ENCODE results near the gene OLR1. TPM values are rescaled to one million over a fixed set of nuclear protein-coding genes. Genes with fewer than 3 reads are reported as not detected.
A peak's percentile ranks its signal among the peaks of the same experiment; 100 is the strongest.
"Not testable (repeated sequence)": the region's sequence is repeated elsewhere in the genome, so short reads cannot be mapped to it uniquely, and the experiment has no call there.

OLR1 gene
- total RNA-seq, 2 donors from 2014 or later: not detected

GRCh38 chr12:10194160-10194670, 22.3 kb upstream of the OLR1 start:
- ATAC-seq (no peak), DNase-seq (no peak)
- intact Hi-C loops (cut with DNase I, micrococcal nuclease): loop anchor here in 1 of 2 donors (5.0 kb wide), 1 partner anchor 42 kb away; no protein-coding TSS in a partner anchor

GRCh38 chr12:10191865-10192264, 19.9 kb upstream of the OLR1 start:
- DNase-seq (no peak), ATAC-seq (no peak)
- intact Hi-C loops (cut with DNase I, micrococcal nuclease): loop anchor here in 1 of 2 donors (5.0 kb wide), 1 partner anchor 40 kb away; no protein-coding TSS in a partner anchor

GRCh38 chr12:10190558-10191388, 18.8 kb upstream of the OLR1 start:
- DNase-seq: peak; percentile 33 to 62
- intact Hi-C loops (cut with DNase I, micrococcal nuclease): loop anchor here in 1 of 2 donors (5.0 kb wide), 1 partner anchor 38 kb away; no protein-coding TSS in a partner anchor
- ATAC-seq: peak; percentile 98

GRCh38 chr12:10189653-10190052, 17.7 kb upstream of the OLR1 start:
- intact Hi-C loops (cut with DNase I, micrococcal nuclease): loop anchor here in 1 of 2 donors (5.0 kb wide), 1 partner anchor 37 kb away; no protein-coding TSS in a partner anchor
- DNase-seq (no peak), ATAC-seq (no peak)

GRCh38 chr12:10186958-10187357, 15.0 kb upstream of the OLR1 start:
- DNase-seq; intact Hi-C loops (cut with DNase I, micrococcal nuclease); ATAC-seq: not testable (repeated sequence)

- no peak for ATAC-seq
- peak; percentile 19 to 39 for DNase-seq
- intact Hi-C loops (cut with DNase I, micrococcal nuclease): no loop called here
Measured at GRCh38 chr12:10186299-10186698, 14.4 kb upstream of the OLR1 start.

- DNase-seq (peak in 1 of 2 donors; percentile 25), ATAC-seq (peak; percentile 34)
- intact Hi-C loops (cut with DNase I, micrococcal nuclease): no loop called here
Measured at GRCh38 chr12:10184261-10184843, 12.4 kb upstream of the OLR1 start.

- no peak for DNase-seq
- intact Hi-C loops (cut with DNase I, micrococcal nuclease): no loop called here
- ATAC-seq: no peak
Measured at GRCh38 chr12:10182354-10183049, 10.6 kb upstream of the OLR1 start.

- no peak for ATAC-seq
- intact Hi-C loops (cut with DNase I, micrococcal nuclease): no loop called here
- no peak for DNase-seq
Measured at GRCh38 chr12:10179776-10180181, 7.8 kb upstream of the OLR1 start.

GRCh38 chr12:10178821-10179220, 6.9 kb upstream of the OLR1 start, which contains the start of gene TMEM52B:
Gene TMEM52B (plus strand): TSS chr12:10179032. CDS start chr12:10179575, 543 bp downstream.
- DNase-seq: no peak
- ATAC-seq: no peak
- intact Hi-C loops (cut with DNase I, micrococcal nuclease): no loop called here

GRCh38 chr12:10175846-10176636, 4.1 kb upstream of the OLR1 start:
- intact Hi-C loops (cut with DNase I, micrococcal nuclease): no loop called here
- ATAC-seq (peak; percentile 100), DNase-seq (no peak)

- ATAC-seq (no peak), DNase-seq (no peak)
- intact Hi-C loops (cut with DNase I, micrococcal nuclease): no loop called here
Measured at GRCh38 chr12:10174986-10175614, 3.2 kb upstream of the OLR1 start.

- intact Hi-C loops (cut with DNase I, micrococcal nuclease): no loop called here
- DNase-seq (no peak), ATAC-seq (no peak)
Measured at GRCh38 chr12:10170216-10170615, 1.7 kb downstream of the OLR1 start.

- no peak for ATAC-seq
- intact Hi-C loops (cut with DNase I, micrococcal nuclease): no loop called here
- DNase-seq: no peak
Measured at GRCh38 chr12:10169104-10169503, 2.8 kb downstream of the OLR1 start.

GRCh38 chr12:10167599-10167998, 4.3 kb downstream of the OLR1 start:
- DNase-seq (no peak), ATAC-seq (no peak)
- intact Hi-C loops (cut with DNase I, micrococcal nuclease): no loop called here

- intact Hi-C loops (cut with DNase I, micrococcal nuclease): no loop called here
- DNase-seq: no peak
- ATAC-seq: no peak
Measured at GRCh38 chr12:10165421-10165820, 6.5 kb downstream of the OLR1 start.

- intact Hi-C loops (cut with DNase I, micrococcal nuclease): no loop called here
- DNase-seq (no peak), ATAC-seq (no peak)
Measured at GRCh38 chr12:10163084-10163483, 8.8 kb downstream of the OLR1 start.
